RWPE2 (cell line): ENCODE data around the gene PLEKHA5.

Experiments
- ATAC-seq: fragments of 200-7000 bp; cut with Tn5 transposase; 3 replicates; pipeline ENCODE4 v1.9.1; 2021; ENCODE audit warnings: low read depth
- DNase-seq: peaks from one replicate; pipeline ENCODE4 v3.0.0-alpha.2; 2020; ENCODE audit warnings: low spot score
- H3K27ac ChIP-seq: fragments of 450-650 bp; 2 replicates; pipeline ENCODE4 v1.5.1; 2017; ENCODE audit warnings: mild to moderate bottlenecking; ENCODE audit not compliant: poor library complexity, severe bottlenecking
- H3K27me3 ChIP-seq: fragments of 250-450 bp; sonication (Bioruptor Pico); 2 replicates; pipeline ENCODE4 v1.5.1; 2021; ENCODE audit warnings: mild to moderate bottlenecking, moderate library complexity; ENCODE audit not compliant: insufficient read depth, poor library complexity, severe bottlenecking
- H3K36me3 ChIP-seq: fragments of 250-450 bp; sonication (Bioruptor Pico); 2 replicates; pipeline ENCODE4 v1.5.1; 2020; ENCODE audit warnings: low read depth, mild to moderate bottlenecking, moderate library complexity
- H3K4me1 ChIP-seq: fragments of 250-450 bp; sonication (Bioruptor Pico); 2 replicates; pipeline ENCODE4 v1.5.1; 2021; ENCODE audit warnings: mild to moderate bottlenecking, moderate library complexity; ENCODE audit not compliant: insufficient read depth, poor library complexity, severe bottlenecking
- H3K4me3 ChIP-seq: fragments of 250-450 bp; sonication (Bioruptor Pico); 2 replicates; pipeline ENCODE4 v1.5.1; 2021; ENCODE audit warnings: mild to moderate bottlenecking, moderate library complexity; ENCODE audit not compliant: severe bottlenecking
- H3K9me3 ChIP-seq: fragments of 250-450 bp; sonication (Bioruptor Pico); 2 replicates; pipeline ENCODE4 v1.5.1; 2021; ENCODE audit warnings: mild to moderate bottlenecking, moderate library complexity; ENCODE audit not compliant: severe bottlenecking
- CTCF ChIP-seq: fragments of 450-650 bp; IDR thresholded peaks from one replicate; pipeline ENCODE4 v1.5.1; 2017; ENCODE audit warnings: mild to moderate bottlenecking, moderate library complexity; ENCODE audit not compliant: poor library complexity, severe bottlenecking

Gene PLEKHA5

DNA sequence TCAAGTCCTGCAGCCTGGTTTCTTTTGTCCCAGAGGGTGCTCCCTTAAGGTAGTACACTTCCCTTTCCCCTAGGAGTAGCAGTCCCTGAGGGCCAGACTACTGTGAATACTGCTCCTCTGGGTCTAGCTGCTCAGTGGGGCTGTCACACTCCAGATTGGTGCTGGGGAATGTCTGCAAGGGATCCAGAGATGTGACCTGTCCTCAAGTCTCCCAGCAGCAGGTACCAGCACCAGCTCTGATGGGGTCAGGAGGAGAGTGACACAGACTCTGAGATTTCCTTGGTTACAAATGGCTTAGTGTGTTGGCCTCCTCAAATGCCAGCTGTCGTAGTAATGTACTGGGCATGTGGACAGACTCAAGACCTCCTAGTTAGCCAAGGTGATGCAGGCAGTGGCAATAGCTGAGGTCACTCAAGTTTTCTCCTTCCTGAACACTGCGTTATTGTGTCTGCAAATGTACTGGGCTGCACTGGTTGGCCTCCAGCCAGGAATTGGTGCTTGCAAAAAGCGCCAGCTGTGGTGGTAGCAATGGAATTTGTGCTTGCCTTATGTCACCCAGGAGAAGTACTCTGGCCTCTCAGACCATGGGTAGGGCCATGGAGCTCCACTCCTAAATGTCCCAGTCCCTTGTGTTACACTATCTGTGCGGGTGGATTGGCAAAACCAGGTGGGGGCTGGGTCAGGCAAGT, 273.4 kb downstream of the PLEKHA5 start:
- H3K4me1 ChIP-seq = no peaks in the 10 kb centered on the region
- H3K27me3 ChIP-seq = no peaks in the 10 kb centered on the region
- H3K9me3 ChIP-seq = no peaks in the 10 kb centered on the region
- H3K36me3 ChIP-seq = no peaks in the 10 kb centered on the region
- no peak overlapping the region for H3K27ac ChIP-seq
- H3K4me3 ChIP-seq = no peak overlapping the region
- no peak for DNase-seq
- TF ChIP-seq CTCF = no peak
- no peak for ATAC-seq

DNA sequence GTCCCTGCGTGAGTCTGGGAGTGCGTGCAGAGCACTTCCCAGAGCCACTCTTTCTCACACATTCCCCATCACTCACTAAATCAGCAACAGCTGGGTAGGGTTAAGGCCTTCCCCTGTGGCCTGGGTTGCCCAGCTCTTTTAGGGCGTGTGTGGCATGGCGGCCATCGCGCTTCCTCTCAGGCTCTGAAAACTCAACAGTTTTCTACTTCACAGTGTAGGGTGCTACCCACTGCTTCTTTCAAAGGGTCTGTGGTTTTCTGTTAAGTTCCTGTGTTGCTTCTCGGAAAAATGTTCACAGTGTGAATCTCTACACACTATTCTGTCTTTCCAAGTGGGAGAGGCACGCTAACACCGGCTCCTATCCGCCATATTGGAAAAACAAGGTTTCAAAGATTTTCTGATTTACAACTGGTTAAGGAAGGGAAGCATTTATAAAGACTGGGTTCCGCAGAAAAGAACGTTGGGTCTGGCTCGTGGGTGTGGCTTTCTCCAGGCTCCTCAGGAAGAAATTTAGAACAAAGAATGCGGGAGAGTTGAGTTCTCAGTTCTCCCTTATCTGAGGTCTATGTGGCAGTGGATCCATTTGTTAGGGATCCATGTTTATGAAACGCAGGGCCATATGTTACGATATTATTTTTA, 274.8 kb downstream of the PLEKHA5 start:
- no peaks in the 10 kb centered on the region for H3K27me3 ChIP-seq
- no peaks in the 10 kb centered on the region for H3K9me3 ChIP-seq
- H3K4me3 ChIP-seq = no peak overlapping the region
- ATAC-seq (no peak), DNase-seq (no peak)
- TF ChIP-seq CTCF = no peak
- H3K36me3 ChIP-seq = no peaks in the 10 kb centered on the region
- no peak overlapping the region for H3K27ac ChIP-seq
- no peaks in the 10 kb centered on the region for H3K4me1 ChIP-seq

DNA sequence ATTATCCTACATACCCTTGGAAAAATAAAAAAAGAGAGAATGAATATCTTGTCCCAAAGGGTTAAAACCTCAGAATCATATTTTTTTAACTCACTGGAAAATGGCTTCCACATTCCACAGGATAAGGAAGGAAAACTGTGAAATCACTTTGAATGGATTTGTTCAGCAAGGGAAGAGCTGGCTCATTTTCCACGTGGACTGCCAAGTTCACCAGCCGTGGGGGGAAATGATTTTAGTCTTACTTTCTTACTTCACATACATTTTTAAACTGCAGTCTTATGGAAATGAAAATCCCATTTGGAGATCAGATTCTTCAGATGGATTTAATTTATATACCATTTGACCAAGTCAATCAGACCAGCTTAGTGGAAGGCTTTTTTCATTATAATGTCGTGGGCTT, 279.8 kb downstream of the PLEKHA5 start:
- TF ChIP-seq CTCF = no peak
- no peaks in the 10 kb centered on the region for H3K4me1 ChIP-seq
- H3K4me3 ChIP-seq = no peak overlapping the region
- H3K27me3 ChIP-seq = no peaks in the 10 kb centered on the region
- no peak for DNase-seq
- no peak for ATAC-seq
- H3K27ac ChIP-seq = no peak overlapping the region
- H3K36me3 ChIP-seq = no peaks in the 10 kb centered on the region
- no peaks in the 10 kb centered on the region for H3K9me3 ChIP-seq

GRCh38 chr12:19410211-19410610, 280.7 kb downstream of the PLEKHA5 start:
- no peak overlapping the region for H3K27ac ChIP-seq
- H3K27me3 ChIP-seq = no peaks in the 10 kb centered on the region
- ATAC-seq = no peak
- no peaks in the 10 kb centered on the region for H3K4me1 ChIP-seq
- no peaks in the 10 kb centered on the region for H3K9me3 ChIP-seq
- no peak overlapping the region for H3K4me3 ChIP-seq
- DNase-seq = no peak
- TF ChIP-seq CTCF = no peak
- H3K36me3 ChIP-seq = no peaks in the 10 kb centered on the region

- Histone ChIP-seq H3K9me3 (no peaks in the 10 kb centered on the region), H3K27me3 (no peaks in the 10 kb centered on the region), H3K4me3 (no peak overlapping the region), H3K4me1 (no peaks in the 10 kb centered on the region), H3K36me3 (no peaks in the 10 kb centered on the region), H3K27ac (no peak overlapping the region)
- no peak for DNase-seq
- ATAC-seq = no peak
- no peak for TF ChIP-seq CTCF
Measured at GRCh38 chr12:19410629-19411185, 281.2 kb downstream of the PLEKHA5 start.
